ENCODE data around the gene CNTNAP2.

DNA sequence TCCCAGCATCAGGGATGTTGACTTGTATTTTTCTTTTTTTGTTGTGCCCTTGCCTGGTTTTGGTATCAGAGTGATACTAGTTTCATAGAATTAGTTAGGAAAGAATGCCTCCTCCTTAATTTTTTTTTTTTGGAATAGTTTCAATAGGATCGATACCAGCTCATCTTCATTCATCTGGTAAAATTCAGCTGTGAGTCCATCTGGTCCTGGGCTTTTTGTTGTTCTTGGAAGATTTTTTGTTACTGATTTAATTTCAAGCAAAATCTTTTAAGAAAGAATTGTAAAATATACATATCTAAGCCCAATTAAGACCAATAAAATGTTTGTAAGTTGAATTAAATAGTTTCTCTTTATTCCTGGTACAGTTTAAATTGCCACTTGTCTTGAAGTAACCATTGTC is 1159.5 kb downstream of the CNTNAP2 start:
- TF ChIP-seq YY1 (IDR thresholded peaks at IDR 0.05; ENCODE audit: borderline replicate concordance in 1 of 3, control insufficient read depth in 1 of 3, extremely low read depth in 1 of 3, insufficient read depth in 3 of 3, insufficient read length in 1 of 3, insufficient replicate concordance in 2 of 3, low read depth in 1 of 3, low read length in 2 of 3) (no peak), ZNF124 (CRISPR knock-in tag; IDR thresholded peaks at IDR 0.05) (no peak), RNF2 (IDR thresholded peaks at IDR 0.05) (no peak), NFIC (IDR thresholded peaks at IDR 0.05) (no peak), YBX1 (IDR thresholded peaks at IDR 0.05) (no peak), ZNF12 (CRISPR knock-in tag; IDR thresholded peaks at IDR 0.05) (no peak)
- TF ChIP-seq, protein P1, sequence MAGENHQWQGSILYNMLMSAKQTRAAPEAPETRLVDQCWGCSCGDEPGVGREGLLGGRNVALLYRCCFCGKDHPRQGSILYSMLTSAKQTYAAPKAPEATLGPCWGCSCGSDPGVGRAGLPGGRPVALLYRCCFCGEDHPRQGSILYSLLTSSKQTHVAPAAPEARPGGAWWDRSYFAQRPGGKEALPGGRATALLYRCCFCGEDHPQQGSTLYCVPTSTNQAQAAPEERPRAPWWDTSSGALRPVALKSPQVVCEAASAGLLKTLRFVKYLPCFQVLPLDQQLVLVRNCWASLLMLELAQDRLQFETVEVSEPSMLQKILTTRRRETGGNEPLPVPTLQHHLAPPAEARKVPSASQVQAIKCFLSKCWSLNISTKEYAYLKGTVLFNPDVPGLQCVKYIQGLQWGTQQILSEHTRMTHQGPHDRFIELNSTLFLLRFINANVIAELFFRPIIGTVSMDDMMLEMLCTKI (IDR thresholded peaks at IDR 0.05; ENCODE audit: partially characterized antibody): no peak
- TF ChIP-seq, protein P2, sequence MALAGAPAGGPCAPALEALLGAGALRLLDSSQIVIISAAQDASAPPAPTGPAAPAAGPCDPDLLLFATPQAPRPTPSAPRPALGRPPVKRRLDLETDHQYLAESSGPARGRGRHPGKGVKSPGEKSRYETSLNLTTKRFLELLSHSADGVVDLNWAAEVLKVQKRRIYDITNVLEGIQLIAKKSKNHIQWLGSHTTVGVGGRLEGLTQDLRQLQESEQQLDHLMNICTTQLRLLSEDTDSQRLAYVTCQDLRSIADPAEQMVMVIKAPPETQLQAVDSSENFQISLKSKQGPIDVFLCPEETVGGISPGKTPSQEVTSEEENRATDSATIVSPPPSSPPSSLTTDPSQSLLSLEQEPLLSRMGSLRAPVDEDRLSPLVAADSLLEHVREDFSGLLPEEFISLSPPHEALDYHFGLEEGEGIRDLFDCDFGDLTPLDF (CRISPR knock-in tag; IDR thresholded peaks at IDR 0.05): no peak
- TF ChIP-seq, protein P3, sequence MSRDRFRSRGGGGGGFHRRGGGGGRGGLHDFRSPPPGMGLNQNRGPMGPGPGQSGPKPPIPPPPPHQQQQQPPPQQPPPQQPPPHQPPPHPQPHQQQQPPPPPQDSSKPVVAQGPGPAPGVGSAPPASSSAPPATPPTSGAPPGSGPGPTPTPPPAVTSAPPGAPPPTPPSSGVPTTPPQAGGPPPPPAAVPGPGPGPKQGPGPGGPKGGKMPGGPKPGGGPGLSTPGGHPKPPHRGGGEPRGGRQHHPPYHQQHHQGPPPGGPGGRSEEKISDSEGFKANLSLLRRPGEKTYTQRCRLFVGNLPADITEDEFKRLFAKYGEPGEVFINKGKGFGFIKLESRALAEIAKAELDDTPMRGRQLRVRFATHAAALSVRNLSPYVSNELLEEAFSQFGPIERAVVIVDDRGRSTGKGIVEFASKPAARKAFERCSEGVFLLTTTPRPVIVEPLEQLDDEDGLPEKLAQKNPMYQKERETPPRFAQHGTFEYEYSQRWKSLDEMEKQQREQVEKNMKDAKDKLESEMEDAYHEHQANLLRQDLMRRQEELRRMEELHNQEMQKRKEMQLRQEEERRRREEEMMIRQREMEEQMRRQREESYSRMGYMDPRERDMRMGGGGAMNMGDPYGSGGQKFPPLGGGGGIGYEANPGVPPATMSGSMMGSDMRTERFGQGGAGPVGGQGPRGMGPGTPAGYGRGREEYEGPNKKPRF (IDR thresholded peaks at IDR 0.05; ENCODE audit: low read depth, low read length): no peak
